ENCODE results near the gene ZDHHC4. TPM values are rescaled to one million over a fixed set of nuclear protein-coding genes. Genes with fewer than 3 reads are reported as not detected.

The ZDHHC4 gene
- total RNA-seq, 1 donor from 2014 or later, result 92.1 TPM

- no peak for FAIRE-seq
Observed at GRCh38 chr7:6615723-6616555, 38.7 kb downstream of the ZDHHC4 start.

GRCh38 chr7:6616854-6617643, 39.8 kb downstream of the ZDHHC4 start:
- no peak for FAIRE-seq
- no peak for TF ChIP-seq CTCF (IDR thresholded peaks at IDR 0.05; ENCODE audit: insufficient read depth, low read length, severe bottlenecking)
- no peak for DNase-seq (ENCODE audit: low read depth)
- H3K27me3 ChIP-seq (ENCODE audit: control insufficient read depth, insufficient read depth, low read length), result peaks cover 10% of the 10 kb centered on the region
- H3K36me3 ChIP-seq (ENCODE audit: control insufficient read depth, insufficient read depth, low read length), result no peaks in the 10 kb centered on the region
- H3K4me3 ChIP-seq (ENCODE audit: low read depth, low read length), result no peak overlapping the region

More at GRCh38 chr7:6615723-6616555, 38.7 kb downstream of the ZDHHC4 start:
- H3K27me3 ChIP-seq (ENCODE audit: control insufficient read depth, insufficient read depth, low read length), result peaks cover 10% of the 10 kb centered on the region
- no peaks in the 10 kb centered on the region for H3K36me3 ChIP-seq (ENCODE audit: control insufficient read depth, insufficient read depth, low read length)
- no peak for DNase-seq (ENCODE audit: low read depth)
- H3K4me3 ChIP-seq (ENCODE audit: low read depth, low read length), result peak overlapping the region; percentile 23
- TF ChIP-seq CTCF (IDR thresholded peaks at IDR 0.05; ENCODE audit: insufficient read depth, low read length, severe bottlenecking), result no peak

GRCh38 chr7:6618621-6619020, 41.4 kb downstream of the ZDHHC4 start:
- TF ChIP-seq CTCF (IDR thresholded peaks at IDR 0.05; ENCODE audit: insufficient read depth, low read length, severe bottlenecking), result no peak
- Histone ChIP-seq H3K4me3 (ENCODE audit: low read depth, low read length) (no peak overlapping the region), H3K27me3 (ENCODE audit: control insufficient read depth, insufficient read depth, low read length) (peaks cover 10% of the 10 kb centered on the region), H3K36me3 (ENCODE audit: control insufficient read depth, insufficient read depth, low read length) (no peaks in the 10 kb centered on the region)
- DNase-seq (ENCODE audit: low read depth) (no peak), FAIRE-seq (no peak)

GRCh38 chr7:6619961-6620360, 42.7 kb downstream of the ZDHHC4 start:
- FAIRE-seq, result no peak
- DNase-seq (ENCODE audit: low read depth), result no peak
- no peak overlapping the region for H3K4me3 ChIP-seq (ENCODE audit: low read depth, low read length)
- TF ChIP-seq CTCF (IDR thresholded peaks at IDR 0.05; ENCODE audit: insufficient read depth, low read length, severe bottlenecking), result no peak
- H3K36me3 ChIP-seq (ENCODE audit: control insufficient read depth, insufficient read depth, low read length), result no peaks in the 10 kb centered on the region
- peaks cover 7% of the 10 kb centered on the region for H3K27me3 ChIP-seq (ENCODE audit: control insufficient read depth, insufficient read depth, low read length)

- DNase-seq (ENCODE audit: low read depth) (no peak), FAIRE-seq (peak; percentile 18)
- Histone ChIP-seq H3K27me3 (ENCODE audit: control insufficient read depth, insufficient read depth, low read length) (peaks cover 3% of the 10 kb centered on the region), H3K4me3 (ENCODE audit: low read depth, low read length) (no peak overlapping the region), H3K36me3 (ENCODE audit: control insufficient read depth, insufficient read depth, low read length) (no peaks in the 10 kb centered on the region)
- TF ChIP-seq CTCF (IDR thresholded peaks at IDR 0.05; ENCODE audit: insufficient read depth, low read length, severe bottlenecking), result no peak
Observed at GRCh38 chr7:6621195-6622133, 44.2 kb downstream of the ZDHHC4 start.
